T-helper 2 cell treated with Interferon-gamma antibody and Interleukin-4, amounts not matched to agents 5 μg/mL and 100 μg/mL, for 36 hours (primary cell): ENCODE data around the gene MTHFR.

Experiments
- DNase-seq: peaks from one replicate; pipeline ENCODE4 v3.0.0; 2021; ENCODE audit warnings: low spot score
- H3K27ac Mint-ChIP-seq: one replicate; pipeline ENCODE4 v1.8.0; 2021; ENCODE audit warnings: mild to moderate bottlenecking, mixed read lengths
- H3K27me3 Mint-ChIP-seq: one replicate; pipeline ENCODE4 v1.8.0; 2021; ENCODE audit warnings: low read depth, mixed read lengths
- H3K36me3 Mint-ChIP-seq: one replicate; pipeline ENCODE4 v1.8.0; 2021; ENCODE audit warnings: low read depth, mixed read lengths
- H3K4me1 Mint-ChIP-seq: one replicate; pipeline ENCODE4 v1.8.0; 2021; ENCODE audit warnings: low read depth, mixed read lengths
- H3K4me3 Mint-ChIP-seq: one replicate; pipeline ENCODE4 v1.8.0; 2022; ENCODE audit warnings: mild to moderate bottlenecking, moderate library complexity, mixed read lengths
- H3K9me3 Mint-ChIP-seq: one replicate; pipeline ENCODE4 v1.8.0; 2021; ENCODE audit warnings: mixed read lengths

Gene MTHFR

DNA sequence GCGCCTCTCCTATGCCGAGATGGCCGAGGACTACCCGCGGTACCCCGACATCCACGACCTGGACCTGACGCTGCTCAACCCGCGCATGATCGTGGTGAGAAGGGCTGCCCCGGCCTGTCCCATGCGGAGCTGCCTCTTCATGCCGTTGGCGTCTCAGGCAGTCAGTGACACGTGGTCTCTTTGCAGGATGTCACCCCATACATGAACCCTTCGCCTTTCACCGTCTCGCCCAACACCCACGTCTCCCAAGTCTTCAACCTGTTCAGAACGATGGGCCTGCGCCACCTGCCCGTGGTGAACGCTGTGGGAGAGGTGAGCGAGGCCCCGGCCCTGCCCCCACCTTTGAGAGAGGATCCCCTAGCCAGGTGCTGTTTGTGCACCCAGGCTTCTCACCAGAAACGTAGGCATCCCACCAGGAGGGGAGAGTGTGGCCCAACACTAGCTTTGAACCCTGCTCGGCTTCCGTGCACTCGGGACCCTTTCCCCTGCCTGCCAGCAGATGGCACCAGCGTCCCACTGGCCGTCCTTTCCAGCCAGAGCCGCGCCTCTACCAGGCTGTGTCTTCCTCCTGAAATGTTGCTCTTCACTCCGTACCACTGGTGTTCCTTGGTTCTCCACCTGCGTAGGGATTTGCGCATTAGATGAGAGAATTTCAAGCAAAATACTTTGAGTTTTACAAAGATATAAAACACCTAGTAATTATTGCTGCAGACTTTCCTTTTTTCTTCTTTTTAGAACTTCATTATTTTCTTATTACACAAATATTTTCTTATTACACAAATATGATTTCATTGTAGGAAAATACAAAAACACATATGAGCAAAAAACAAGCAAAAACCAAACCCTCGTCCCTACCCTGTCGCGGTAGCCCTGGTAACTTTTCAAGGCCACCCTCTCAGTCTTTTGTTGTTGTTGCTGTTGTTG lies 32.8 kb upstream of the MTHFR start:
- DNase-seq = peak; percentile 50
- Mint-ChIP-seq H3K27me3 (no peaks in the 10 kb centered on the region), H3K27ac (no peak overlapping the region)

DNA sequence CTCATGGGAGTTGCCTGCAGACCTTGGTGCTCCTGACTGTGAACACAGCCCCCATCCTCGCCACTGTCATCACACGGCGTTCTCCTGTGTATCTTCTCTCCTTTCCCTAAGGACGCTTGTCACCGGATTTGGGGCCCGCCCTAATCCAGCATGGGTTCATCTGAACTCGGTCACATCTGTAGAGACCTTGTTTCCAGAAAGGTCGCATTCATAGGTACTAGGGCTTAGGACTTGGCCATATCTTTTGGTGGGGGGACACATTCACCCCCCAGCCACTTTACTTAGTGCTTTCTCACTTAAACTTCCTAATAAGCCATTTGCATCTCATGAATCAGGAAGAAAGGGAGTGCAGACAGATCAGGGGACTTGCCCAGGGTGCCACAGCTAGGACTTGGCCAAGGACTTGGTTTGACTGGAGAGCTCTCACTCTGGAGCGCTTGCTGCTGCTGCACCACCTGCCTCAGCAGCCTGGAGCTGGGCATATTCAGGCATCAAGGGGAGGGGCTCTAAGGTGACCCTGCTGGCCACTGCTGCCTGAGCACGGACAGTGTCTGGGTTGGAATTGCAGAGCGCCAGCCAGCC lies 32.1 kb upstream of the MTHFR start:
- Mint-ChIP-seq H3K4me1 (peaks cover 5% of the 10 kb centered on the region), H3K27me3 (no peaks in the 10 kb centered on the region), H3K4me3 (no peak overlapping the region), H3K36me3 (peaks cover 35% of the 10 kb centered on the region), H3K9me3 (no peaks in the 10 kb centered on the region), H3K27ac (no peak overlapping the region)
- no peak for DNase-seq

More for the DNA sequence above, 32.8 kb upstream of the MTHFR start:
- Mint-ChIP-seq H3K9me3 (no peaks in the 10 kb centered on the region), H3K36me3 (peaks cover 35% of the 10 kb centered on the region), H3K4me1 (peaks cover 5% of the 10 kb centered on the region), H3K4me3 (no peak overlapping the region)

DNA sequence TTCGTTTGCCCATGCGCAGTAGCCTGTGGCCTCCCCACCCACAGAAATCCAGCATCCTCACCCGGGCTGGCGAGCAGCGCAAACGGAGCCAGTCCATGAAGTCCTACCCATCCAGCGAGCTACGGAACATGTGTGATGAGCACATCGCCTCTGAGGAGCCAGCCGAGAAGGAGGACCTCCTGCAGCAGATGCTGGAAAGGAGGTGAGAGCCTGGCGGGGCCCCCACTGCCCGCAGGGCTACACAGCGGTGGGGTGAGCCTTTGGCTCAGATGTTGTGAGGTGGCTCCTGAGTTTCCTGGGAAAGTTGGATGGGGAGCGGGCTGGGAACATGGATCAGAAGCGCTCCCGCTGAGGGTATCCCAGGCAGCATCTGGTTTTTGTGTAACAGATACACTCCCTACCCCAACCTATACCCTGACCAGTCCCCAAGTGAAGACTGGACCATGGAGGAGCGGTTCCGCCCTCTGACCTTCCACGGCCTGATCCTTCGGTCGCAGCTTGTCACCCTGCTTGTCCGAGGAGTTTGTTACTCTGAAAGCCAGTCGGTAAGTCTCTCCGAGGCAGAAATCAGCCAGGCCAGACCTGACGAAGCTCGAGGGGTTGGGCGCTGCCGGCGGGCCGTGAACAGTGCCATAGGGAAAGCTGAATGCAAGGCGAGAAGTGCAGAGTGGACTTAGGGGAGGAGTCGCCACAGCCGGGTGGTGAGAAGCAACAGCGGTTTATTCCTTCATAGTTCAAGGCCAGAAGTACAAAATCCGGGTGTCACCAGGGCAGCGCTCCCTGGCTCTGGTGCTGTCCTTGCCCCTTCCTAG lies 31.4 kb upstream of the MTHFR start:
- no peak for DNase-seq
- Mint-ChIP-seq H3K36me3 (peaks cover 32% of the 10 kb centered on the region), H3K4me3 (no peak overlapping the region), H3K27me3 (no peaks in the 10 kb centered on the region), H3K4me1 (peaks cover 5% of the 10 kb centered on the region), H3K9me3 (no peaks in the 10 kb centered on the region), H3K27ac (no peak overlapping the region)

DNA sequence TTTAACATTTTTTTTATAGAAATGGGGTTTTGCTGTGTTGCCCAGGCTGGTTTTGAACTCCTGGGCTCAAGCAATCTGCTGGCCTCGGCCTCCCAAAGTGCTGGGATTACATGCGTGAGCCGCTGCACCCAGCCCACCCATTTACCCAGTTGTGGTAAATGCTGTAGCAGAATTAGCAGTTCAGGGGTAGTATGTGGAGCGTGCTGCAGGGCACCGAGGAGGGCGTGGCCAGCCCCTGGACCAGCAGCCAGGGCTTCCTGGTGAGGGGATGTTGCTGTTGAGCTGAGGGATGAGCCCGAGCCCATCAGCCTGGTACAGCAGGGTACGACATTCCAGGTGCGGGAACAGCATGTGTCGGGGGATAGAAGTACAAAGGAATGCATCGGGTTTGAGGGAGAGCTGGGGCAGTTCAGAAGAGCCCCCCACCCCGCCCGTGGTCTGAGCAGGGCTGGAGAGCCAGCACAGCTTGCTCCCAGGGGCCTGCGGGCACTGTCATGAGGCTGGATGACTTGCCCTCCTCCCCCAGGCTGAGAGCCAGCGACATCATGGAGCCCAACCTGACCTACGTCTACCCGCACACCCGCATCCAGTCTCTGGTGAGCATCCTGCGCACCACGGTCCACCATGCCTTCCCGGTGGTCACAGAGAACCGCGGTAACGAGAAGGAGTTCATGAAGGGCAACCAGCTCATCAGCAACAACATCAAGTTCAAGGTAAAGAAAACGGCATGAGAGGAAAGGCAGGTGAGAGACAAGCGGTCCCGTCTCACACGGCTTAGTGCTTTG lies 29.9 kb upstream of the MTHFR start:
- Mint-ChIP-seq H3K27ac (no peak overlapping the region), H3K9me3 (no peaks in the 10 kb centered on the region), H3K4me1 (peaks cover 5% of the 10 kb centered on the region), H3K36me3 (peaks cover 33% of the 10 kb centered on the region), H3K4me3 (no peak overlapping the region), H3K27me3 (no peaks in the 10 kb centered on the region)
- DNase-seq = no peak

DNA sequence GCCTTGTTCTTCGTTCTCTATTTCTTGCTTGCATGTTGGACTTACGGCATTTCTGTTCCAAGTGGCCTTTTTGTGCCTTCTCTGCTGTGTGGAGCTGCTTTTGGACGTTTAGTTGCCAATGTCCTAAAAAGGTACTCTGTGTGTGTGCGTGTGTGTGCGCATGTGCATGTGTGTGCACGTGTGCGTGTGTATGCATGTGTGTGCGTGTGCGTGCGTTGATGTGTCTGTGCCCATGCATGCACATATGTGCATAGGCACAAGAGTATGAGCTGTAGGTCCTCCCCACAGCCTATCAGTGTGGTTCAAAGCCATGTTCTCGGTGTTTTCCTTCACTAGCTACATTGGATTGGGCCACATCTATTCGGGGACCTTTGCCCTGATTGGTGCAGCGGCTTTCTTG lies 28.1 kb upstream of the MTHFR start:
- Mint-ChIP-seq H3K27me3 (no peaks in the 10 kb centered on the region), H3K9me3 (no peaks in the 10 kb centered on the region), H3K4me3 (no peak overlapping the region), H3K4me1 (peaks cover 5% of the 10 kb centered on the region), H3K27ac (no peak overlapping the region), H3K36me3 (peaks cover 29% of the 10 kb centered on the region)
- no peak for DNase-seq

DNA sequence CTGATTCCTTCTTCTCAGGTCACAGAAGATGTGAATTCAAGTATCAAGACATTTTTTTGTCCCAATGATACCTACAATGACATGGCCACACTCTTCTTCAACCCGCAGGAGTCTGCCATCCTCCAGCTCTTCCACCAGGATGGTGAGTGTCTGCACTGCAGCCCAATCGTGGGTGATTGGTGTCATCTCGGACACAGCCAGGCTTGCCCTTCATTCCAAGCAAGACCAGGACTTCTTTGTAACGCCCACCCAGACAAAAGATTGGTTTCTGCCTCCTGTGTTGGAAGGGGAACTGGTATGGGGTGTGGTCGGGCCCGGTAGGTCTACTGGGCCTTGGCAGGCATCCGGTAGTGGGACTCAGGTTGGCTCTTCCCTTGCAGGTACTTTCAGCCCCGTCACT lies 27.7 kb upstream of the MTHFR start:
- H3K27me3 Mint-ChIP-seq = no peaks in the 10 kb centered on the region
- H3K9me3 Mint-ChIP-seq = no peaks in the 10 kb centered on the region
- no peak overlapping the region for H3K4me3 Mint-ChIP-seq
- H3K4me1 Mint-ChIP-seq = peaks cover under 1% of the 10 kb centered on the region
- H3K36me3 Mint-ChIP-seq = peaks cover 25% of the 10 kb centered on the region
- H3K27ac Mint-ChIP-seq = no peak overlapping the region
- DNase-seq = no peak

DNA sequence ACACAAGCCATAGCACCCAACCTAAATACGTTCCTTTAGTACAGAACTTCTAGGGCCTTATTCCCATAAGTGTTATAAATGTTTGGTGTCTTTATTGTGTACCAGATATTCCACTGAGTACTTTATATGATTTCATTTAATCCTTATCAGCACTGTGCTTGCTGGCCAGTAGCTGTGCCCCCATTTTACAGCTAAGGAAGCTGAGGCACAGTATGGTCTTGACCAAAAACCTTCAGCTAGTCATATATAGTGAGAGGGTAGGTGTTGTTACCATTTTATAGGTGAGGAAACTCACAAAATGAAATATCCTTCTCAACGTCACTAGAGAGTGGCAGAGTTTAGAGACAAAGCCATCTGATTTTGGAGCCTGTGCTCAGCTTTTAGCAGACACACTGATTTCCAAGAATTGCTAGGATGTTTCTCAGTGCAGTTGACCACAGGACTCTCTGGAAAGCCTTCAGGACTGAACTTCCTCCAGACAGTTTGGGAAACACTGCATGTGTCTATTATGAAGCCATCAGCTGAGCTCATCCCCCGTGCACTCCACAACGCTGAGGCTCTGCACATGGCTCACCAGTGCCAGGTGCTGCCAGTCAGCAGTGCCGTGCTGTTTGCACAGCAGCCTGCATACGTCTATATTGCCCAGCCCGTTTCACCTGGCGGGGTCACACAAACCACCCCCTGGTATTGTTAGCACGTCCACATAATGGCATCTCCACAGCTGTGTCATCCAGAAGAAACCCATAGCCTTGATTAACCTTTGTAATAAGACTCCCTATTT lies 26.4 kb upstream of the MTHFR start:
- DNase-seq = no peak
- Mint-ChIP-seq H3K36me3 (peaks cover 29% of the 10 kb centered on the region), H3K4me1 (no peaks in the 10 kb centered on the region), H3K27ac (no peak overlapping the region), H3K9me3 (no peaks in the 10 kb centered on the region), H3K27me3 (no peaks in the 10 kb centered on the region), H3K4me3 (no peak overlapping the region)

GRCh38 chr1:11828511-11828910 lies 22.7 kb upstream of the MTHFR start:
- DNase-seq = no peak
- Mint-ChIP-seq H3K4me1 (no peaks in the 10 kb centered on the region), H3K4me3 (no peak overlapping the region), H3K27ac (no peak overlapping the region), H3K27me3 (no peaks in the 10 kb centered on the region), H3K9me3 (no peaks in the 10 kb centered on the region), H3K36me3 (peaks cover 23% of the 10 kb centered on the region)

DNA sequence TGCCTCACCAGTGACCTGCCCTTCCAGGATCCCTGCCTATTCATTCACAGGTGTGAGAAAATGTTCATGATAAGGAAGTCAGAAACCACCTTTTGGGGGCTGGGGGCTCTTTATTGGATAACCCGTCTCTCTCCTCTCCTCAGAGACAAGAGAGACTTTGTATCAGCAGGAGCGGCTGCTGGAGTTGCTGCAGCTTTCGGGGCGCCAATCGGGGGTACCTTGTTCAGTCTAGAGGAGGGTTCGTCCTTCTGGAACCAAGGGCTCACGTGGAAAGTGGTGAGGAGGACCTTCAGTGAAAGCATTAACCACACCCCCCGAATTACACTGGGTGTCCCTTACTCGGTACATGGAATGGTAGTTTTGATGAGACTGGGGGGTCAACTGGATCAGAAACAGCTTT lies 21.2 kb upstream of the MTHFR start:
- no peaks in the 10 kb centered on the region for H3K27me3 Mint-ChIP-seq
- H3K27ac Mint-ChIP-seq = no peak overlapping the region
- no peak for DNase-seq
- H3K9me3 Mint-ChIP-seq = no peaks in the 10 kb centered on the region
- H3K4me1 Mint-ChIP-seq = no peaks in the 10 kb centered on the region
- no peak overlapping the region for H3K4me3 Mint-ChIP-seq
- H3K36me3 Mint-ChIP-seq = peaks cover 23% of the 10 kb centered on the region

GRCh38 chr1:11825131-11825530 lies 19.4 kb upstream of the MTHFR start:
- no peaks in the 10 kb centered on the region for H3K4me1 Mint-ChIP-seq
- no peak overlapping the region for H3K27ac Mint-ChIP-seq
- H3K27me3 Mint-ChIP-seq = no peaks in the 10 kb centered on the region
- no peak overlapping the region for H3K4me3 Mint-ChIP-seq
- no peaks in the 10 kb centered on the region for H3K9me3 Mint-ChIP-seq
- no peak for DNase-seq
- H3K36me3 Mint-ChIP-seq = peaks cover 17% of the 10 kb centered on the region

- Mint-ChIP-seq H3K4me1 (no peaks in the 10 kb centered on the region), H3K4me3 (no peak overlapping the region), H3K27me3 (no peaks in the 10 kb centered on the region), H3K36me3 (peaks cover 25% of the 10 kb centered on the region), H3K27ac (no peak overlapping the region), H3K9me3 (no peaks in the 10 kb centered on the region)
- DNase-seq = no peak
These were observed 17.8 kb upstream of the MTHFR start for GRCh38 chr1:11823366-11824137.

- no peaks in the 10 kb centered on the region for H3K27me3 Mint-ChIP-seq
- H3K27ac Mint-ChIP-seq = no peak overlapping the region
These were observed 16.3 kb upstream of the MTHFR start for GRCh38 chr1:11822091-11822490.

More at GRCh38 chr1:11822091-11822490, 16.3 kb upstream of the MTHFR start:
- Mint-ChIP-seq H3K4me3 (no peak overlapping the region), H3K9me3 (no peaks in the 10 kb centered on the region), H3K4me1 (no peaks in the 10 kb centered on the region), H3K36me3 (peaks cover 25% of the 10 kb centered on the region)
- DNase-seq = no peak
